A673 (cell line): ENCODE measurements around the gene CDKN1A. TPM values are rescaled to one million over a fixed set of nuclear protein-coding genes. Genes with fewer than 3 reads are reported as not detected.

Source experiments
- BruUV-seq: library from RNA; stranded (reverse); fragments of 400-500 nt; replicated peaks from 2 replicates; lab custom pipeline; 2021; lab: Mats Ljungman, UMichigan
- CTCF ChIA-PET: fragments of 300-600 bp; sonication (Branson Sonifier 250); formaldehyde crosslinking; loops from one replicate; lab custom pipeline; 2022; ENCODE audit warnings: antibody characterized with exemption; lab: Charles Lee
- POLR2A ChIA-PET: fragments of 300-600 bp; sonication (Branson Sonifier 250); formaldehyde crosslinking; loops from one replicate; lab custom pipeline; 2022; ENCODE audit warnings: antibody characterized with exemption; ENCODE audit not compliant: low non-redundant PET; lab: Charles Lee
- DNase-seq: peaks from one replicate; pipeline ENCODE4 v3.0.0-alpha.2; 2015; ENCODE audit warnings: low spot score
- H3K27ac ChIP-seq: fragments of 200-600 bp; sonication (generic); 2 replicates; pipeline ENCODE4 v1.5.1; 2016; ENCODE audit warnings: mixed run types, low read depth, mild to moderate bottlenecking, mixed read lengths, antibody characterized with exemption, low read length; ENCODE audit not compliant: poor library complexity, severe bottlenecking
- H3K27me3 ChIP-seq: fragments of 200-600 bp; sonication (generic); replicated peaks from 2 replicates; pipeline ENCODE4 v1.6.1; 2017; ENCODE audit warnings: mixed run types, low read depth, mild to moderate bottlenecking, mixed read lengths, antibody characterized with exemption, low read length; ENCODE audit not compliant: insufficient read depth, poor library complexity
- H3K36me3 ChIP-seq: fragments of 200-600 bp; sonication (generic); 2 replicates; pipeline ENCODE4 v1.6.1; 2016; ENCODE audit warnings: mixed run types, mild to moderate bottlenecking, mixed read lengths, antibody characterized with exemption, low read length; ENCODE audit not compliant: insufficient read depth, poor library complexity, severe bottlenecking
- H3K4me1 ChIP-seq: fragments of 200-600 bp; sonication (generic); 2 replicates; pipeline ENCODE4 v1.6.1; 2017; ENCODE audit warnings: mixed run types, mild to moderate bottlenecking, mixed read lengths, antibody characterized with exemption, low read length; ENCODE audit not compliant: insufficient read depth, poor library complexity, severe bottlenecking
- H3K4me3 ChIP-seq: fragments of 200-600 bp; sonication (generic); 2 replicates; pipeline ENCODE4 v1.5.1; 2016; ENCODE audit warnings: low read depth, mixed run types, mild to moderate bottlenecking, mixed read lengths, low read length; ENCODE audit not compliant: poor library complexity, severe bottlenecking
- H3K9me3 ChIP-seq: fragments of 200-600 bp; sonication (generic); 2 replicates; pipeline ENCODE4 v1.6.1; 2016; ENCODE audit warnings: mixed run types, low read depth, mild to moderate bottlenecking, mixed read lengths, antibody characterized with exemption, low read length; ENCODE audit not compliant: poor library complexity, severe bottlenecking
- EZH2 ChIP-seq: fragments of 200-600 bp; sonication (generic); IDR thresholded peaks from 2 replicates; pipeline ENCODE4 v1.6.1; 2017; ENCODE audit warnings: borderline replicate concordance, low read depth, mild to moderate bottlenecking, mixed read lengths, antibody characterized with exemption, low read length; ENCODE audit not compliant: poor library complexity, severe bottlenecking
- intact Hi-C: fragments of 100-400 bp; cut with micrococcal nuclease; formaldehyde crosslinking; loops from one replicate; pipeline ENCODE4 v1.10.0; 2022; ENCODE audit not compliant: unreplicated experiment
- total RNA-seq: library from RNA; stranded (reverse); gene quantifications from 2 replicates; pipeline ENCODE4 v1.2.3, GENCODE V29; 2021
- TF ChIP-seq, protein P1 (sequence below): fragments of 300-800, 200-600 bp; sonication (generic); conservative IDR thresholded peaks from 2 replicates; pipeline ENCODE4 v1.5.1; 2017; ENCODE audit warnings: low read depth, mild to moderate bottlenecking, antibody characterized with exemption, low read length, moderate library complexity, mixed read lengths

CDKN1A gene
- total RNA-seq, 1 experiment from 2014 or later, result 33.6 TPM

GRCh38 chr6:36666287-36666686 lies 12.2 kb upstream of the CDKN1A start:
- DNase-seq, result no peak
- peak overlapping the region; percentile 33 for H3K27ac ChIP-seq
- no peak overlapping the region for H3K4me3 ChIP-seq
- no peaks in the 10 kb centered on the region for H3K27me3 ChIP-seq
- BruUV-seq, result no TSS peak
- H3K9me3 ChIP-seq, result no peaks in the 10 kb centered on the region
- CTCF ChIA-PET, result interaction anchor here (0.7 kb wide), 1 partner anchor 12 kb away, joined by 3 read pairs; the partner anchor contains the start of gene CDKN1A
- TF ChIP-seq, protein P1, sequence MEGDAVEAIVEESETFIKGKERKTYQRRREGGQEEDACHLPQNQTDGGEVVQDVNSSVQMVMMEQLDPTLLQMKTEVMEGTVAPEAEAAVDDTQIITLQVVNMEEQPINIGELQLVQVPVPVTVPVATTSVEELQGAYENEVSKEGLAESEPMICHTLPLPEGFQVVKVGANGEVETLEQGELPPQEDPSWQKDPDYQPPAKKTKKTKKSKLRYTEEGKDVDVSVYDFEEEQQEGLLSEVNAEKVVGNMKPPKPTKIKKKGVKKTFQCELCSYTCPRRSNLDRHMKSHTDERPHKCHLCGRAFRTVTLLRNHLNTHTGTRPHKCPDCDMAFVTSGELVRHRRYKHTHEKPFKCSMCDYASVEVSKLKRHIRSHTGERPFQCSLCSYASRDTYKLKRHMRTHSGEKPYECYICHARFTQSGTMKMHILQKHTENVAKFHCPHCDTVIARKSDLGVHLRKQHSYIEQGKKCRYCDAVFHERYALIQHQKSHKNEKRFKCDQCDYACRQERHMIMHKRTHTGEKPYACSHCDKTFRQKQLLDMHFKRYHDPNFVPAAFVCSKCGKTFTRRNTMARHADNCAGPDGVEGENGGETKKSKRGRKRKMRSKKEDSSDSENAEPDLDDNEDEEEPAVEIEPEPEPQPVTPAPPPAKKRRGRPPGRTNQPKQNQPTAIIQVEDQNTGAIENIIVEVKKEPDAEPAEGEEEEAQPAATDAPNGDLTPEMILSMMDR, result no peak
- no peak for TF ChIP-seq EZH2
- intact Hi-C loops, result no loop called here
- POLR2A ChIA-PET, result interaction anchor here (0.6 to 1.0 kb wide), 4 partner anchors 10 to 43 kb away, joined by 3 read pairs; no protein-coding TSS in a partner anchor
- peaks cover 33% of the 10 kb centered on the region for H3K4me1 ChIP-seq
- no peaks in the 10 kb centered on the region for H3K36me3 ChIP-seq

DNA sequence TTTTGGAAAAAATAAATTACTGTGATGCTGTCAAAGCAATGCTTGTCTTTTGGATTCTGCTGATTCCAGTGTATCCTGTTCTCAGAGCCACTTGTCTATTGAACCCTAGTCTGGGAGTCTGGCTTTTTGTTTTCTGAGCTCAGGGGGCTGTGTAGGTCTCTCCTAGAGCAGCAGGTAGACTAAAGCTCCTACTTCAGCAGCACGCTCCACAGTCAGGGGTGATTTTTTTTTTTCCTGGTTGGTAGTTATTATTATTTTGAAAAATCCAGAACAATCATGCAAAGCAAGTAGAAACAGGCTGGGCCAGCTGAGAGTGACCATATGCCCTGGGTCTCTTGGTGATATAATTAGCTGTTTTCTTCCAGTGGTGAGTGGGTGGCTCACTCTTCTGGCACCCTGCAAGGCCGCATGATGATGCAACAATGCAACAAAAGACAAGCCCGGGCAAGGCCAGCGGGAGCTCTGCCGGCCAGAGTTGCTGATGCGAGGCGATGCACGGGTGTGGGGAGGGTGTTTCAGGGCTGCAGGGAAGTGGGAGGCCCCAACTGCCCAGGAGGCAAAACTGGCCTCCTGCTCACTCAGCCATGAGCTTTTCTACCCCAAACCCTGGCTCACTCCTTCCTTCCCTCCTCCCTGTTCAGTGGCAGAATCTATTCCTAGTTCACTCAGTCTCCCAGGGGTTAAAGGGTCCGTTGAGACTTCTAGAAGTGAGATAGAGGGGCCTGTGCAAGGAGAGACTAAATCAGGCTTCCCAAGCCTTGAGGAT lies 11.5 kb upstream of the CDKN1A start:
- intact Hi-C loops, result no loop called here
- H3K27ac ChIP-seq, result peak overlapping the region; percentile 33
- no peaks in the 10 kb centered on the region for H3K27me3 ChIP-seq
- H3K36me3 ChIP-seq, result no peaks in the 10 kb centered on the region
- BruUV-seq, result no TSS peak
- peak; percentile 72 for DNase-seq
- CTCF ChIA-PET, result no interaction called here
- H3K4me1 ChIP-seq, result peaks cover 33% of the 10 kb centered on the region
- POLR2A ChIA-PET, result interaction anchor here (0.7 to 1.0 kb wide), 4 partner anchors 9 to 43 kb away, joined by 3 read pairs; partner anchors contain the start of gene CDKN1A
- no peaks in the 10 kb centered on the region for H3K9me3 ChIP-seq
- TF ChIP-seq, protein P1, result no peak
- no peak for TF ChIP-seq EZH2
- H3K4me3 ChIP-seq, result no peak overlapping the region

GRCh38 chr6:36668591-36668990 lies 9.9 kb upstream of the CDKN1A start:
- Histone ChIP-seq H3K27ac (no peak overlapping the region), H3K36me3 (no peaks in the 10 kb centered on the region), H3K4me1 (peaks cover 25% of the 10 kb centered on the region), H3K9me3 (no peaks in the 10 kb centered on the region), H3K4me3 (no peak overlapping the region), H3K27me3 (no peaks in the 10 kb centered on the region)
- no peak for DNase-seq
- intact Hi-C loops, result no loop called here
- CTCF ChIA-PET, result interaction anchor here (0.6 kb wide), 1 partner anchor 92 kb away, joined by 3 read pairs; no protein-coding TSS in a partner anchor
- POLR2A ChIA-PET, result no interaction called here
- TF ChIP-seq, protein P1, result no peak
- no peak for TF ChIP-seq EZH2
- BruUV-seq, result no TSS peak
